Testis (tissue), 3 donors: Measurements from ENCODE around the gene ZNF205. TPM values are rescaled to one million over a fixed set of nuclear protein-coding genes. Genes with fewer than 3 reads are reported as not detected.

Source experiments
- DNase-seq: peaks from one replicate; pipeline ENCODE4 v3.0.0-alpha.2; 2019
- H3K27ac ChIP-seq, 2 donors: fragments of 200-600 bp; sonication (generic); one replicate each; pipeline ENCODE4 v1.5.1; 2019
- H3K27me3 ChIP-seq: fragments of 200-600 bp; sonication (generic); one replicate; pipeline ENCODE4 v1.5.1; 2019
- H3K36me3 ChIP-seq: fragments of 200-600 bp; sonication (generic); one replicate; pipeline ENCODE4 v1.5.1; 2017; ENCODE audit warnings: low read depth; ENCODE audit errors: missing control alignments
- H3K4me1 ChIP-seq: fragments of 200-600 bp; sonication (generic); one replicate; pipeline ENCODE4 v1.5.1; 2019
- H3K4me3 ChIP-seq, 2 donors: fragments of 200-600 bp; sonication (generic); one replicate each; pipeline ENCODE4 v1.5.1; 2017 to 2019
- H3K9me3 ChIP-seq: fragments of 200-600 bp; sonication (generic); one replicate; pipeline ENCODE4 v1.5.1; 2017
- POLR2A ChIP-seq: fragments of 450-650 bp; IDR thresholded peaks from one replicate; pipeline ENCODE4 v1.6.1; 2017; ENCODE audit warnings: antibody characterized with exemption, mild to moderate bottlenecking, moderate library complexity
- WGBS, 2 donors: methylation state at CpG; one replicate each; pipeline ENCODE4 v1.1.5; 2018; 5-methylcytosine and 5-hydroxymethylcytosine counted together
- intact Hi-C: fragments of 100-400 bp; cut with DNase I; formaldehyde crosslinking; loops from one replicate; pipeline ENCODE4 v1.15.1; 2023; ENCODE audit warnings: low total_unique reads
- polyA plus RNA-seq: library from polyadenylated mRNA; stranded (reverse); fragments of 350-450 nt; fragmentation: Illumina TruSeq; extraction: RNeasy Lipid Tissue Mini Kit (QIAGEN cat#74804); gene quantifications from one replicate; pipeline ENCODE4 v1.2.3, GENCODE V29; 2014; ENCODE audit warnings: low read depth, low replicate concordance; ENCODE audit not compliant: insufficient read depth
- total RNA-seq, 2 donors: library from RNA; depleted of rRNA; stranded (reverse); fragments of >200 nt; gene quantifications; one replicate each; pipeline ENCODE4 v1.2.3, GENCODE V29; 2016
- TF ChIP-seq, protein P1 (sequence below), 3 experiments: fragments of 450-650 bp in 2 of 3; fragments of 200-600 bp in 1 of 3; sonication (generic) in 1 of 3; IDR thresholded peaks; one replicate each; pipeline ENCODE4 v1.5.1; 2016 to 2019; ENCODE audit warnings: antibody characterized with exemption in 3 of 3, mild to moderate bottlenecking in 2 of 3, moderate library complexity in 1 of 3

ZNF205 gene
- total and polyA plus RNA-seq, 3 donors from 2014 or later = 5.5 to 19.4 (median 9.8) TPM

DNA sequence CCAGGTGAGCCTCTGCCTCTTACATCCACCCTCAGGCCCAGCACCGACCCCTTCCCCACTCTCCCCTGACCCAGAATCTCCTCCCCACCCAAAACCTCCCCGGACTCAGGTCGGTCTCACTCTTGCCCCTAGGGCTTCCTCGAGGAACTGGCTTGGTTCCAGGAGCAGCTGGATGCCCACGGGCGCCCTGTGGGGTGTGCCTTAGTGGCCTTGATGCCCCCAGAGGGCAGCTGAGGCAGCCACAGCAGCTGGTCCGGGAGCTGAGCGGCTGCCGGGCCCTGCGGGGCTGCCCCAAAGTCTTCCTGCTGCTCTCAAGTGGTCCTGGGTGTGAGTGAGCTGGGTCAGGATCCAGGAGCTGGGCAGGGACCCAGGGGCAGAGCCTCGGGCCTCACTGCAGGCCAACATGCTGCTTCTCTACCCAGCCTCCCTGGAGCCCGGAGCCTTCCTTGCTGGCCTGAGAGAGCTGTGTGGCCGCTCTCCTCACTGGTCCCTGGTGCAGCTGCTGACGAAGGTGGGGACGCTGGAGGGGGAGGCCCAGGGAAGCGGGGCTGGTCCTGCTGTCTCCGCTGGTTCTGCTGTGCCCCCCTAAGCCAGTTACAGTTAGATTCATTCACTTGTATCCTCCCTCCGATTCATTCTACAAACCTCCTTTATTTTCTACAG is 32.1 kb downstream of the ZNF205 start:
- 77 to 80% methylated on average over 11 to 18 of the region's 18 CpGs for WGBS, 2 donors
- H3K27ac ChIP-seq = no peak overlapping the region
- no peak for TF ChIP-seq POLR2A
- TF ChIP-seq, protein P1, sequence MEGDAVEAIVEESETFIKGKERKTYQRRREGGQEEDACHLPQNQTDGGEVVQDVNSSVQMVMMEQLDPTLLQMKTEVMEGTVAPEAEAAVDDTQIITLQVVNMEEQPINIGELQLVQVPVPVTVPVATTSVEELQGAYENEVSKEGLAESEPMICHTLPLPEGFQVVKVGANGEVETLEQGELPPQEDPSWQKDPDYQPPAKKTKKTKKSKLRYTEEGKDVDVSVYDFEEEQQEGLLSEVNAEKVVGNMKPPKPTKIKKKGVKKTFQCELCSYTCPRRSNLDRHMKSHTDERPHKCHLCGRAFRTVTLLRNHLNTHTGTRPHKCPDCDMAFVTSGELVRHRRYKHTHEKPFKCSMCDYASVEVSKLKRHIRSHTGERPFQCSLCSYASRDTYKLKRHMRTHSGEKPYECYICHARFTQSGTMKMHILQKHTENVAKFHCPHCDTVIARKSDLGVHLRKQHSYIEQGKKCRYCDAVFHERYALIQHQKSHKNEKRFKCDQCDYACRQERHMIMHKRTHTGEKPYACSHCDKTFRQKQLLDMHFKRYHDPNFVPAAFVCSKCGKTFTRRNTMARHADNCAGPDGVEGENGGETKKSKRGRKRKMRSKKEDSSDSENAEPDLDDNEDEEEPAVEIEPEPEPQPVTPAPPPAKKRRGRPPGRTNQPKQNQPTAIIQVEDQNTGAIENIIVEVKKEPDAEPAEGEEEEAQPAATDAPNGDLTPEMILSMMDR (IDR thresholded peaks at IDR 0.05) = no peak

DNA sequence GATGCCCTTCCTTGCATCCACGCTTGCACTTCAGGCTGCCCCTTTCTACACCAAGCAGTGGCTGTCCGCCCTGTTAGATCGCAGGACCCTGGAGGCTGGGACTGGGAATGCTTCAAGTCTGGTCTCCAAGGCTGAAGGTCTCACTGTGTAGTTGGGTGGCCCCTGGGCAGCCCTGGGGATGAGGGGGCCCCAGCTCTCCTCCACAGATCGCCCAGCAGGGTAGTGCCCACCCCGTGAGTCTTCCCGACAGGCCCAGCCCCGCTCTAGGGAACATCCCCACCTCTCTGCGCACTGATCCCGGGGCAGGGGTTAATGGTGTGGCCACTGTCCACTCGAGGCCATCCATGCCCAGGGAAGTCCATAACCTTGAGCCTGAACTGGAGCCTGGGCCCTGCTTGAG is 32.8 kb downstream of the ZNF205 start:
- intact Hi-C loops = no loop called here
- Histone ChIP-seq H3K4me1 (peaks cover 6% of the 10 kb centered on the region), H3K27me3 (no peaks in the 10 kb centered on the region), H3K9me3 (no peaks in the 10 kb centered on the region), H3K4me3 (no peak overlapping the region), H3K27ac (no peak overlapping the region), H3K36me3 (no peaks in the 10 kb centered on the region)
- DNase-seq = no peak
- WGBS, 2 donors = 88 to 100% methylated on average over 1 to 10 of the region's 10 CpGs
- TF ChIP-seq POLR2A = no peak
- TF ChIP-seq, protein P1 (IDR thresholded peaks at IDR 0.05) = no peak

More for the DNA sequence above, 32.1 kb downstream of the ZNF205 start:
- H3K4me1 ChIP-seq = peaks cover 4% of the 10 kb centered on the region
- intact Hi-C loops = no loop called here
- no peak for DNase-seq
- H3K36me3 ChIP-seq = no peaks in the 10 kb centered on the region
- no peak overlapping the region for H3K4me3 ChIP-seq
- H3K9me3 ChIP-seq = no peaks in the 10 kb centered on the region
- H3K27me3 ChIP-seq = no peaks in the 10 kb centered on the region

- no peak overlapping the region for H3K4me3 ChIP-seq
- intact Hi-C loops = no loop called here
- H3K27ac ChIP-seq = no peak overlapping the region
- peaks cover 6% of the 10 kb centered on the region for H3K4me1 ChIP-seq
- TF ChIP-seq POLR2A = no peak
- TF ChIP-seq, protein P1 (IDR thresholded peaks at IDR 0.05) = no peak
- H3K36me3 ChIP-seq = no peaks in the 10 kb centered on the region
- WGBS, 2 donors = 57 to 74% methylated on average over 3 to 12 of the region's 12 CpGs
- no peaks in the 10 kb centered on the region for H3K9me3 ChIP-seq
- H3K27me3 ChIP-seq = no peaks in the 10 kb centered on the region
- DNase-seq = no peak
Observed at GRCh38 chr16:3145660-3146059, 33.3 kb downstream of the ZNF205 start.

- DNase-seq = no peak
- intact Hi-C loops = no loop called here
- Histone ChIP-seq H3K9me3 (no peaks in the 10 kb centered on the region), H3K4me3 (no peak overlapping the region), H3K27ac (no peak overlapping the region), H3K36me3 (no peaks in the 10 kb centered on the region), H3K4me1 (peaks cover 10% of the 10 kb centered on the region), H3K27me3 (no peaks in the 10 kb centered on the region)
- WGBS, 2 donors = 85 to 89% methylated on average over 14 to 16 of the region's 16 CpGs
- TF ChIP-seq, protein P1 (IDR thresholded peaks at IDR 0.05) = no peak
Observed at GRCh38 chr16:3147046-3147756, 34.8 kb downstream of the ZNF205 start.

GRCh38 chr16:3147757-3148104 is 35.3 kb downstream of the ZNF205 start:
- no peak for DNase-seq
- H3K27ac ChIP-seq = no peak overlapping the region
- H3K4me3 ChIP-seq = no peak overlapping the region
- TF ChIP-seq, protein P1 (IDR thresholded peaks at IDR 0.05) = no peak
- TF ChIP-seq POLR2A = no peak
- no peaks in the 10 kb centered on the region for H3K36me3 ChIP-seq
- intact Hi-C loops = no loop called here
- H3K9me3 ChIP-seq = no peaks in the 10 kb centered on the region
- peaks cover 10% of the 10 kb centered on the region for H3K4me1 ChIP-seq
- no peaks in the 10 kb centered on the region for H3K27me3 ChIP-seq
- 83 to 94% methylated on average over 2 to 5 of the region's 5 CpGs for WGBS, 2 donors
